GM18951 (cell line): ENCODE data around the gene CYP17A1.
"Not testable (repeated sequence)": the region's sequence is repeated elsewhere in the genome, so short reads cannot be mapped to it uniquely, and the experiment has no call there.

Experiments
- POLR2A ChIP-seq: IDR thresholded peaks from 4 replicates; pipeline ENCODE4 v1.6.1; 2011; ENCODE audit warnings: mild to moderate bottlenecking; ENCODE audit not compliant: insufficient read length, insufficient read depth; ENCODE audit errors: extremely low read depth
- in situ Hi-C: fragments of 300-500 bp; cut with MboI; formaldehyde crosslinking; loops from one replicate; pipeline ENCODE4 v1.12.0; 2022; ENCODE audit warnings: low sequenced_read_pairs, mixed read lengths, inconsistent platforms; ENCODE audit not compliant: unreplicated experiment

The CYP17A1 gene

GRCh38 chr10:102824664-102825063, 12.5 kb downstream of the CYP17A1 start:
- in situ Hi-C loops = no loop called here

GRCh38 chr10:102822222-102822621, 15.0 kb downstream of the CYP17A1 start:
- TF ChIP-seq POLR2A = no peak
- in situ Hi-C loops = no loop called here

More at GRCh38 chr10:102824664-102825063, 12.5 kb downstream of the CYP17A1 start:
- TF ChIP-seq POLR2A = no peak

DNA sequence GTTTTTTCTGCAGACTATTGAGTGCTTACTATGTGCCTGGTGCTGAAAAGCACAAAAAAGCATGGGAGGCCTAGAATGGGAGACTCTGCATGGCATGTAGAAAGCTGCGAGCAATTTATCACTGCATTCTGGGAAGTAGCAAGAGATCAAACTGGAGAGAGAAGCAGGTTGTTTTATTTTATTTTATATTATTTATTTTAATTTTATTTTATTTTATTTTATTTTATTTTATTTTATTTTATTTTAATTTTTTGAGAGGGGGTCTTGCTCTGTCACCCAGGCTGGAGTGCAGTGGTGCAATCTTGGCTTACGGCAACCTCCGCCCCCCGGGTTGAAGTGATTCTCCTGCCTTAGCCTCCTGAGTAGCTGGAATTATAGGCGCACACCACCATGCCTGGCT, 17.2 kb downstream of the CYP17A1 start:
- in situ Hi-C loops = not testable (repeated sequence)

GRCh38 chr10:102819054-102819453, 18.2 kb downstream of the CYP17A1 start:
- no peak for TF ChIP-seq POLR2A
- in situ Hi-C loops = no loop called here

DNA sequence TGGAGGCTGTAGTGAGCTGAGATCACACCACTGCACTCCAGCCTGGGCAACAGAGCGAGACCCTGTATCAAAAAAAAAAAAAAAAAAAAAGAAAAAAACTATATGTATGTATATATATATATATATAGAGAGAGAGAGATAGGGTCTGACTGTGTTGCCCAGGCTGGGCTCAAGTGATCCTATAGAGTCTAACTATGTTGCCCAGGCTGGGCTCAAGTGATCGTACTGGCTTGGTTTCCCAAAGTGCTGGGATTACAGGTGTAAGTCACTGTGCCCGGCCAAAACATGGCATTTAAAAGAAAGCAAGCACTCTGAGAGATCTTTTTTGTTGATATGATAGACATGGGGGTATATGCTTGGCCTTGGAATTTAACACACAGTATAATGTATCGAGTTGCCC, 20.0 kb downstream of the CYP17A1 start:
- TF ChIP-seq POLR2A = no peak
- in situ Hi-C loops = no loop called here

- in situ Hi-C loops = no loop called here
- no peak for TF ChIP-seq POLR2A
Measured at GRCh38 chr10:102815790-102816549, 21.2 kb downstream of the CYP17A1 start.

GRCh38 chr10:102814873-102815661, 22.1 kb downstream of the CYP17A1 start:
- in situ Hi-C loops = no loop called here
- no peak for TF ChIP-seq POLR2A

DNA sequence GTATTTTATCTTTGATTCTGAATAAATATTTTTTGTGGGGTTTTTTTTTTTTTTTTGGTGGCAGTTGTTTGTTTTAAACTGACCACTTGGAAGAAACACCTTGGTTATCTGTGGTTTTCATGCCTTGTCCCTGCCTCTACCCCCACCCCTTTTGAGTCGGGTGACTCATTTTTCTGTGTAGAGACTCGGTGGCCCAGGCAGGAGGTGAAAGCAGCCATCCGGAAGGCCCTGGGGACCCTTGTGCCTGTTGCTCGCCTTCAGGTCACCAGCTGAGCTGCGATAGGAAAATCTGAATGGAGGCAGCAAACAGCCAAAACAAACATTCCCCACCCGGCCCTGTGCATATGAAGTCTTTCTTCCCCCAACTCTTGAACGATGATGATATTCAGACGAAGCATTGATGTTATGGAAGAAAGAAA, 22.8 kb downstream of the CYP17A1 start:
- TF ChIP-seq POLR2A = no peak
- in situ Hi-C loops = no loop called here

GRCh38 chr10:102813734-102814452, 23.3 kb downstream of the CYP17A1 start:
- in situ Hi-C loops = no loop called here
- TF ChIP-seq POLR2A = no peak

GRCh38 chr10:102813017-102813541, 24.1 kb downstream of the CYP17A1 start:
- in situ Hi-C loops = no loop called here
- no peak for TF ChIP-seq POLR2A

DNA sequence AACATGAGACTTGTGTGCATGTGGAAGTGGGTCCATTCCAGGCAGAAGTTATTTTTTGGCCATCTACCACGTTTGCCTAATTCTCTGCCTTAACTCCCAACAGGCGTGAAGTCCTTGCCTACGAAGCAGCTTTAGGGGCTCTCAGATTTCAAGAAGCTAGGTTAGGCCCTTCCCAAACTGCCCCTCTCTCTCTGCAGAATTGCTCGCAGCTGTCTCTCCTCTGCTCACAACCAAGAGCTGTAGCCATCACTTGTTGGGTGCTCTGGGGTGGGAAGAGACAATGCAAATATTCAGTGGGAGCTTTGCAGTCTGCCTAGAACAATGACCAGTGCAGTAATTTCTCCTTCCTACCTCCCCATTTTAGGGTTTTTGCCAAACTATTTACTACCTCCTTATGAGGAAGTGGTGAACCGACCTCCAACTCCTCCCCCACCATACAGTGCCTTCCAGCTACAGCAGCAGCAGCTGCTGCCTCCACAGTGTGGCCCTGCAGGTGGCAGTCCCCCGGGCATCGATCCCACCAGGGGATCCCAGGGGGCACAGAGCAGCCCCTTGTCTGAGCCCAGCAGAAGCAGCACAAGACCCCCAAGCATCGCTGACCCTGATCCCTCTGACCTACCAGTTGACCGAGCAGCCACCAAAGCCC, 24.9 kb downstream of the CYP17A1 start:
- in situ Hi-C loops = no loop called here
- no peak for TF ChIP-seq POLR2A

DNA sequence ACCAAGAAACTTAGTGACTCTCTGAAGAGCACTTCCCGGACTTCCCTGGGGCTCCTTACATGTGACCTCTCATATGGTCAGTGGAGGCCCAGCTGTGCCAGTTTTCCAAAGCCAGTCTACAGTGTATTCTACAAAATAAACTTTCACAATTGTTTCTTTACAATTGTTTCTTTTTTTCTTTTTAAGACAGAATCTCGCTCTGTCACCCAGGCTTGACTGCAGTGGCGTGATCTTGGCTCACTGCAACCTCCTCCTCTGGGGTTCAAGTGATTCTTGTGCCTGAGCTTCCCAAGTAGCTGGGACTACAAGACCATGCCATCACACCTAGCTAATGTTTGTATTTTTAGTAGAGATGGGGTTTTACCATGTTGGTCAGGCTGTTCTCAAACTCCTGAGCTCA, 25.9 kb downstream of the CYP17A1 start:
- in situ Hi-C loops = no loop called here
- TF ChIP-seq POLR2A = no peak

- no peak for TF ChIP-seq POLR2A
- in situ Hi-C loops = no loop called here
Measured at GRCh38 chr10:102808380-102808779, 28.8 kb downstream of the CYP17A1 start.
